GM23248 (cell line): ENCODE results near the gene CCDC187.

Experiments used
- EZH2 ChIP-seq: fragments of 200-600 bp; sonication (generic); IDR thresholded peaks from 2 replicates; pipeline ENCODE4 v1.6.1; 2018; ENCODE audit warnings: antibody characterized with exemption, mild to moderate bottlenecking; ENCODE audit not compliant: insufficient read depth, poor library complexity, severe bottlenecking
- EZH2phosphoT487 ChIP-seq: fragments of 200-600 bp; sonication (generic); IDR thresholded peaks from 2 replicates; pipeline ENCODE4 v1.6.1; 2018; ENCODE audit warnings: antibody characterized with exemption, moderate library complexity, mild to moderate bottlenecking, low read depth; ENCODE audit not compliant: insufficient read depth

- TF ChIP-seq EZH2 (no peak), EZH2phosphoT487 (no peak)
Measured at GRCh38 chr9:136300016-136300545, 3.8 kb downstream of the CCDC187 start.
